ENCODE measurements around the gene CFAP100. TPM values are rescaled to one million over a fixed set of nuclear protein-coding genes. Genes with fewer than 3 reads are reported as not detected.

CFAP100 gene
- total RNA-seq, 1 experiment from 2014 or later, result not detected

DNA sequence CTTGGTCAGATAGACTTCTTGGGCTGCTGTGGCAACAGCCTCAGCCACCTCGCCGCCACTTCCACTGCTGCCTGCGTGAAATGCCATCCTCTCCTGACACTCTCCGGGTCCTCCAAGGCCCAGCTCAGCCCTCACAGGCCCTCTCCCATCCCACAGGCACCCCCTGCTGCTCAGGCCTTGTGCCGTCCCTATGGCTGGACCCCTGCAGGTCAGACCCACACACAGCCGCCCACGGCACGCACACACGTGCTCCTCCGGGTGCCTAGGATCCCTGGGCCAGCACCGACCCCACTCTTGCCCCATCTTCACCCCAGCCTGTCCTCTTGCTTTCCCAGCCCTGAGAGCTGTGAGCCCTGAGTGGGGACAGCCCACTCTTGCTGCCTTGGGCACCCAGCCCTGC lies 19.7 kb downstream of the CFAP100 start:
- no TSS peak for BruUV-seq (replicated peaks)
- H3K27ac ChIP-seq (ENCODE audit: low read depth, low read length), result no peak overlapping the region
- RAD21 ChIA-PET (ENCODE audit: low non-redundant PET in 1 of 2, low total read pairs in 2 of 2, uncharacterized antibody in 2 of 2, unreplicated experiment in 2 of 2), result no interaction called here
- H3K9me3 ChIP-seq (ENCODE audit: control insufficient read depth in 1 of 2, insufficient read depth in 1 of 2, low read depth in 1 of 2, low read length in 2 of 2), result no peaks in the 10 kb centered on the region
- H4K20me1 ChIP-seq (ENCODE audit: insufficient read depth), result no peaks in the 10 kb centered on the region
- 0 out of 2 replicates have a peak, but pooled peaks cover 7% of the 10 kb centered on the region for H3K27me3 ChIP-seq (ENCODE audit: insufficient read depth, low read length)
- no peak for ATAC-seq
- POLR2A ChIA-PET, result no interaction called here
- H3K4me3 ChIP-seq (replicated peaks in 1 of 2; ENCODE audit: low read depth in 1 of 2, low read length in 2 of 2), result no peak overlapping the region
- H2AFZ ChIP-seq (ENCODE audit: low read depth, low read length, poor library complexity, severe bottlenecking), result no peak overlapping the region
- H3K36me3 ChIP-seq (ENCODE audit: control insufficient read depth in 1 of 2, insufficient read depth in 2 of 2, low read length in 2 of 2), result no peaks in the 10 kb centered on the region
- H3K79me2 ChIP-seq (ENCODE audit: insufficient read depth, low read length), result no peaks in the 10 kb centered on the region
- DNase-seq (ENCODE audit: low read depth, low spot score), result no peak
- no peak overlapping the region for H3K9ac ChIP-seq (ENCODE audit: low read length)
- intact Hi-C loops (cut with micrococcal nuclease), result no loop called here
- peaks cover 0 to 5% of the 10 kb centered on the region in 2 experiments; a peak in 1 of 4 replicates for H3K4me1 ChIP-seq (ENCODE audit: control insufficient read depth in 1 of 2, insufficient read depth in 2 of 2, low read length in 2 of 2)
- CTCF ChIA-PET, result no interaction called here
- TF ChIP-seq YY1 (IDR thresholded peaks at IDR 0.05; ENCODE audit: extremely low read depth, insufficient replicate concordance, low read depth, low read length) (no peak), RAD21 (IDR thresholded peaks at IDR 0.05; ENCODE audit: low read depth) (no peak), CBX3 (IDR thresholded peaks at IDR 0.05; ENCODE audit: low read depth) (no peak), CEBPB (IDR thresholded peaks at IDR 0.05; ENCODE audit: low read depth) (no peak), ZNF274 (IDR thresholded peaks at IDR 0.05; ENCODE audit: low read depth, low read length) (no peak), TCF7L2 (IDR thresholded peaks at IDR 0.05; ENCODE audit: borderline replicate concordance, extremely low read depth, insufficient read depth, insufficient read length) (no peak), SIN3A (IDR thresholded peaks at IDR 0.05; ENCODE audit: low read depth) (no peak), POLR2A (IDR thresholded peaks at IDR 0.05; ENCODE audit: borderline replicate concordance, extremely low read depth, insufficient read depth, insufficient read length) (no peak)
- TF ChIP-seq, protein P1, sequence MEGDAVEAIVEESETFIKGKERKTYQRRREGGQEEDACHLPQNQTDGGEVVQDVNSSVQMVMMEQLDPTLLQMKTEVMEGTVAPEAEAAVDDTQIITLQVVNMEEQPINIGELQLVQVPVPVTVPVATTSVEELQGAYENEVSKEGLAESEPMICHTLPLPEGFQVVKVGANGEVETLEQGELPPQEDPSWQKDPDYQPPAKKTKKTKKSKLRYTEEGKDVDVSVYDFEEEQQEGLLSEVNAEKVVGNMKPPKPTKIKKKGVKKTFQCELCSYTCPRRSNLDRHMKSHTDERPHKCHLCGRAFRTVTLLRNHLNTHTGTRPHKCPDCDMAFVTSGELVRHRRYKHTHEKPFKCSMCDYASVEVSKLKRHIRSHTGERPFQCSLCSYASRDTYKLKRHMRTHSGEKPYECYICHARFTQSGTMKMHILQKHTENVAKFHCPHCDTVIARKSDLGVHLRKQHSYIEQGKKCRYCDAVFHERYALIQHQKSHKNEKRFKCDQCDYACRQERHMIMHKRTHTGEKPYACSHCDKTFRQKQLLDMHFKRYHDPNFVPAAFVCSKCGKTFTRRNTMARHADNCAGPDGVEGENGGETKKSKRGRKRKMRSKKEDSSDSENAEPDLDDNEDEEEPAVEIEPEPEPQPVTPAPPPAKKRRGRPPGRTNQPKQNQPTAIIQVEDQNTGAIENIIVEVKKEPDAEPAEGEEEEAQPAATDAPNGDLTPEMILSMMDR (IDR thresholded peaks at IDR 0.05 in 2 of 3, conservative IDR thresholded peaks at IDR 0.05 in 1 of 3; ENCODE audit: borderline replicate concordance in 1 of 3, insufficient read depth in 1 of 3, low read depth in 2 of 3, low read length in 2 of 3), result no peak
- no peak overlapping the region for H3K4me2 ChIP-seq (ENCODE audit: low read length)
- no peaks in the 10 kb centered on the region for H3K9me2 ChIP-seq (ENCODE audit: insufficient read depth)
